IMR-90 (cell line): ENCODE data around the gene BCAS1. TPM values are rescaled to one million over a fixed set of nuclear protein-coding genes. Genes with fewer than 3 reads are reported as not detected.

Experiments used
- ATAC-seq: fragments of 200-7000 bp; cut with Tn5 transposase; 2 replicates; pipeline ENCODE4 v1.9.1; 2020; ENCODE audit warnings: low read depth, mild to moderate bottlenecking, moderate library complexity
- BruUV-seq: library from RNA; stranded (reverse); fragments of 400-500 nt; replicated peaks from 2 replicates; lab custom pipeline; 2021; lab: Mats Ljungman, UMichigan
- CTCF ChIA-PET: fragments of 300-600 bp; formaldehyde crosslinking; extraction: SDS; loops from one replicate; lab custom pipeline; 2021; ENCODE audit warnings: antibody characterized with exemption; lab: Yijun Ruan, JAX
- POLR2A ChIA-PET: fragments of 300-600 bp; sonication (Branson Sonifier 250); formaldehyde crosslinking; loops from one replicate; lab custom pipeline; 2022; ENCODE audit warnings: antibody characterized with exemption; ENCODE audit not compliant: unreplicated experiment; lab: Charles Lee
- DNase-seq: peaks from one replicate; pipeline ENCODE4 v3.0.0; 2013
- H2AFZ ChIP-seq: replicated peaks from 2 replicates; pipeline ENCODE3; 2013; ENCODE audit warnings: low read length, mild to moderate bottlenecking; ENCODE audit not compliant: poor library complexity
- H2AK5ac ChIP-seq: 2 replicates; pipeline ENCODE4 v1.6.1; 2013; ENCODE audit warnings: low read depth, low read length, inconsistent platforms
- H2AK9ac ChIP-seq: replicated peaks from 2 replicates; pipeline ENCODE3; 2013; ENCODE audit warnings: mild to moderate bottlenecking, low read depth, low read length, moderate library complexity; ENCODE audit not compliant: poor library complexity
- H2BK120ac ChIP-seq: 2 replicates; pipeline ENCODE4 v1.6.1; 2013; ENCODE audit warnings: low read depth, low read length, inconsistent platforms
- H2BK15ac ChIP-seq: 3 replicates; pipeline ENCODE4 v1.6.1; 2013; ENCODE audit warnings: low read depth, low read length, inconsistent platforms
- H2BK20ac ChIP-seq: 2 replicates; pipeline ENCODE4 v1.6.1; 2013; ENCODE audit warnings: low read depth, mild to moderate bottlenecking, inconsistent platforms, low read length, moderate library complexity
- H2BK5ac ChIP-seq: 2 replicates; pipeline ENCODE4 v1.6.1; 2013; ENCODE audit warnings: mild to moderate bottlenecking, low read depth, low read length, inconsistent platforms; ENCODE audit not compliant: poor library complexity, severe bottlenecking
- H3K14ac ChIP-seq: replicated peaks from 2 replicates; pipeline ENCODE4 v1.6.1; 2013; ENCODE audit warnings: low read depth, low read length, inconsistent platforms
- H3K18ac ChIP-seq: 2 replicates; pipeline ENCODE4 v1.6.1; 2013; ENCODE audit warnings: low read depth, low read length, control low read depth
- H3K23ac ChIP-seq: 2 replicates; pipeline ENCODE4 v1.6.1; 2013; ENCODE audit warnings: low read depth, low read length, inconsistent platforms
- H3K27ac ChIP-seq: 2 replicates; pipeline ENCODE4 v1.5.1; 2013; ENCODE audit warnings: mild to moderate bottlenecking, control low read depth, low read length; ENCODE audit not compliant: insufficient read depth
- H3K27me3 ChIP-seq: 2 replicates; pipeline ENCODE4 v1.6.1; 2013; ENCODE audit warnings: low read length; ENCODE audit not compliant: control insufficient read depth, insufficient read depth
- H3K36me3 ChIP-seq: 2 replicates; pipeline ENCODE4 v1.6.1; 2013; ENCODE audit warnings: low read length, mixed read lengths; ENCODE audit not compliant: control insufficient read depth, insufficient read depth
- H3K4ac ChIP-seq: 2 replicates; pipeline ENCODE4 v1.6.1; 2013; ENCODE audit warnings: low read depth, low read length, inconsistent platforms
- H3K4me1 ChIP-seq: 2 replicates; pipeline ENCODE4 v1.6.1; 2013; ENCODE audit warnings: low read length, mixed read lengths; ENCODE audit not compliant: control insufficient read depth, insufficient read depth
- H3K4me2 ChIP-seq: 2 replicates; pipeline ENCODE4 v1.6.1; 2013; ENCODE audit warnings: low read depth, mild to moderate bottlenecking, control low read depth, low read length, moderate library complexity
- H3K4me3 ChIP-seq: 2 replicates; pipeline ENCODE4 v1.5.1; 2013; ENCODE audit warnings: low read depth, mild to moderate bottlenecking, control low read depth, low read length, moderate library complexity; ENCODE audit not compliant: insufficient read depth
- H3K56ac ChIP-seq: 2 replicates; pipeline ENCODE4 v1.6.1; 2013; ENCODE audit warnings: low read length, inconsistent platforms; ENCODE audit not compliant: insufficient read depth; ENCODE audit errors: extremely low read depth
- H3K79me1 ChIP-seq, 2 experiments: 2 replicates each; pipeline ENCODE4 v1.6.1; 2013; ENCODE audit warnings: low read length in 2 of 2, inconsistent platforms in 1 of 2, low read depth in 1 of 2
- H3K9ac ChIP-seq: 2 replicates; pipeline ENCODE4 v1.6.1; 2013; ENCODE audit warnings: low read depth, low read length, control low read depth
- H3K9me1 ChIP-seq: 2 replicates; pipeline ENCODE4 v1.6.1; 2013; ENCODE audit warnings: low read length, inconsistent platforms; ENCODE audit not compliant: insufficient read depth
- H3K9me3 ChIP-seq: 2 replicates; pipeline ENCODE4 v1.6.1; 2013; ENCODE audit warnings: low read length; ENCODE audit not compliant: control insufficient read depth, insufficient read depth
- H4K20me1 ChIP-seq: 2 replicates; pipeline ENCODE4 v1.6.1; 2013; ENCODE audit warnings: low read length, inconsistent platforms; ENCODE audit not compliant: insufficient read depth
- H4K5ac ChIP-seq: 2 replicates; pipeline ENCODE4 v1.6.1; 2013; ENCODE audit warnings: mild to moderate bottlenecking, low read depth, low read length, control low read depth
- H4K8ac ChIP-seq, 2 experiments: 2 replicates each; pipeline ENCODE4 v1.6.1; 2013; ENCODE audit warnings: low read depth in 2 of 2, low read length in 2 of 2, control low read depth in 1 of 2, inconsistent platforms in 1 of 2
- H4K91ac ChIP-seq: 2 replicates; pipeline ENCODE4 v1.6.1; 2013; ENCODE audit warnings: low read depth, low read length, inconsistent platforms; ENCODE audit not compliant: insufficient read depth
- BHLHE40 ChIP-seq: fragments of 150-350 bp; IDR thresholded peaks from 2 replicates; pipeline ENCODE4 v1.6.1; 2016; ENCODE audit warnings: mild to moderate bottlenecking, low read depth, low read length
- CEBPB ChIP-seq: IDR thresholded peaks from 2 replicates; pipeline ENCODE4 v1.6.1; 2012; ENCODE audit warnings: low read depth, low read length, improper control_type of control experiment
- FOS ChIP-seq: fragments of 150-350 bp; IDR thresholded peaks from 2 replicates; pipeline ENCODE4 v1.6.1; 2016; ENCODE audit warnings: low read depth, low read length
- MAFK ChIP-seq: IDR thresholded peaks from 2 replicates; pipeline ENCODE4 v1.6.1; 2012; ENCODE audit warnings: low read depth, low read length, improper control_type of control experiment
- MAZ ChIP-seq: IDR thresholded peaks from 2 replicates; pipeline ENCODE4 v1.6.1; 2012; ENCODE audit warnings: low read depth, mild to moderate bottlenecking, low read length, improper control_type of control experiment, moderate library complexity, borderline replicate concordance
- MXI1 ChIP-seq: IDR thresholded peaks from 2 replicates; pipeline ENCODE4 v1.6.1; 2012; ENCODE audit warnings: low read depth, mild to moderate bottlenecking, low read length, moderate library complexity, borderline replicate concordance
- NFE2L2 ChIP-seq: fragments of 150-350 bp; IDR thresholded peaks from 2 replicates; pipeline ENCODE4 v1.6.1; 2016; ENCODE audit warnings: low read depth, mild to moderate bottlenecking, low read length
- POLR2A ChIP-seq: IDR thresholded peaks from 2 replicates; pipeline ENCODE4 v1.6.1; 2012; ENCODE audit warnings: mild to moderate bottlenecking, low read depth, low read length
- RAD21 ChIP-seq: IDR thresholded peaks from 2 replicates; pipeline ENCODE4 v1.6.1; 2012; ENCODE audit warnings: low read length, improper control_type of control experiment
- RCOR1 ChIP-seq: IDR thresholded peaks from 2 replicates; pipeline ENCODE4 v1.6.1; 2012; ENCODE audit warnings: mild to moderate bottlenecking, low read length, improper control_type of control experiment; ENCODE audit not compliant: insufficient replicate concordance
- SMC3 ChIP-seq: fragments of 150-350 bp; IDR thresholded peaks from 2 replicates; pipeline ENCODE4 v1.6.1; 2016; ENCODE audit warnings: low read depth, mild to moderate bottlenecking, antibody characterized with exemption, low read length, moderate library complexity
- WGBS, 2 experiments: methylation state at CpG; one replicate each; pipeline versions ENCODE4 v1.1.5 to v1.1.7; 2013; ENCODE audit warnings: missing lambda C conversion rate in 2 of 2; ENCODE audit not compliant: insufficient read length in 1 of 2; ENCODE audit errors: extremely low coverage in 2 of 2; 5-methylcytosine and 5-hydroxymethylcytosine counted together
- dilution Hi-C: fragments of 300-500 bp; cut with HindIII; formaldehyde crosslinking; loops from one replicate; pipeline ENCODE4 v1.14.3; 2018; ENCODE audit warnings: low sequenced_read_pairs; ENCODE audit not compliant: unreplicated experiment
- in situ Hi-C: fragments of 300-500 bp; cut with MboI; formaldehyde crosslinking; loops from 3 replicates; pipeline ENCODE4 v1.14.3; 2019; ENCODE audit warnings: low sequenced_read_pairs, inconsistent platforms, mixed read lengths
- intact Hi-C: fragments of 100-400 bp; cut with micrococcal nuclease; formaldehyde crosslinking; loops from 2 replicates; pipeline ENCODE4 v1.10.0; 2022
- polyA plus RNA-seq, 3 experiments: library from polyadenylated mRNA; depleted of rRNA; stranded (reverse); fragments of >200 nt; gene quantifications; 2 replicates each; pipeline ENCODE4 v1.2.3, GENCODE V29; 2012; ENCODE audit warnings: low replicate concordance in 1 of 3
- total RNA-seq: library from RNA; depleted of rRNA; stranded (reverse); fragments of >200 nt; gene quantifications from 2 replicates; pipeline ENCODE4 v1.2.3, GENCODE V29; 2012
- TF ChIP-seq, protein P1 (sequence below): fragments of 150-350 bp; IDR thresholded peaks from 2 replicates; pipeline ENCODE4 v1.6.1; 2016; ENCODE audit warnings: low read depth, mild to moderate bottlenecking, low read length, moderate library complexity, borderline replicate concordance
- TF ChIP-seq, protein P2 (sequence below): conservative IDR thresholded peaks from 2 replicates; pipeline ENCODE4 v1.5.1; 2012; ENCODE audit warnings: mild to moderate bottlenecking, low read depth, low read length, improper control_type of control experiment

BCAS1 gene
- total and polyA plus RNA-seq, 2 of the 4 experiments (the other 2 are of a cell fraction), result under 0.01 TPM; not detected in 1

DNA sequence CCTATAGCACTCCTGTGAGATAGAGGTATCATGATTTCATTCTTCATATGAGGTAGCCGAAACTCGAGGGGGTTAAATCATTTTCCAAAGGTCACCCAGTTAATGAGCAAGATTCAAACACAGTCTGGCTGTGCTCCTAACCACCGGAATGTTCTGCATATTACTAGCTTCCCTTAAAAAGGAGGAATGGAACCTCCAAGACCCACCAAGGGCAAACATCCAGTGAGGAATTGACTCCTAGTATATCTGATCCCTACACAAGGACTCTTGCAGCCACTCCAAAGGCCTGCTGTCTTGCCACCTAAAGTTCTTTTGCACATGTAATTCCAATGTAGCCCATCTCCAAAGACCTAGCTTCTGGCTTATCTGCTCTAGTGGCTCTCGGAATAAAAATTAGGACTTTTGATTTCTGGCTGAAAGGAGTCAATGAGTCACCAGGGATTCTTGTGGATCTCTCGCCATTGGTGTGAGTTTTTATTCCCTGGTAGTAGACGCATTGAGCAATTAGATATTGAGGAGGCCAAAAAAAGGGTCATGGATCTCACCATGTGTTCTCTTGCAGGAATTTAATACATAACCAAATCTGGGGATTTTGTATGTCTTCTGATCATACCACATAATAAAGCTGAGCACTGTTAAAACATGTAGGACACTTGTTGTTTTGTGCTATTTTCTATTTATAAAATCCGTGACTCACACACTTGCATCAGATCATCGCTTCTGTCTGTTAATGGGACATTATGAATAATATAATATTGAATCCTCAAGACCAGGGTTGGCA, 9.1 kb downstream of the BCAS1 start (continued):
- no peak for TF ChIP-seq BHLHE40

DNA sequence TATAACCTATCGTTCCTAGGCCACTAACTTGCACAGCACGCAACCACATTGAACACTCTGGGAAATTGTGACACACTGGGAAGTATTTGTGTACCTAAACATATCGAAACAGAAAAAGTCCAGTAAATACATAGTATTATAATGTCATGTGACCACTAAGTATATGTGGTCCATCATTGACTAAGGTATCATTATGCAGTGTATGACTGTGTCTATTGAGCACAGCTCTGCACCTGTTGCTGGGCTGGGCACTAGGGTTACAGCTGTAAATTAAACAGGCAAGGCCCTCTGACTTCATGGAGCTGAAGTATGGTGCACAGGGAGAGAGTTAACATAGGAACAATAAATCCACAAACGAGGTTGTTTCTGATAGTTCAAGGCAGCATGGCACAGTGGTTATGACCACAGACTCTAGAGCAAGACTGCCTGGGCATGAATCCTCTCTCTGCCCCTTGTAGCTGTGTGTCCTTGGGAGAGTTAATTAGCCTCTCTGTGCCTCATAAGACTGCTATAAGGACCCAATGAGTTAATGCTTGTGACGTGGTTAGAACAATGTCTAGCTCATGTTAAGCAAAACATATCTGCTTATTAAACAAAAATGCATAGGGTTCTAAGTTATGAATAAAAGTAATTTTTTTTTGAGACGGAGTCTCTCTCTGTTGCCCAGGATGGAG, 10.6 kb downstream of the BCAS1 start:
- no peak overlapping the region for H3K14ac ChIP-seq
- H3K27ac ChIP-seq, result no peak overlapping the region
- no peak overlapping the region for H2BK120ac ChIP-seq
- no peak overlapping the region for H3K9ac ChIP-seq
- no peak for ATAC-seq
- no peak overlapping the region for H4K8ac ChIP-seq
- no peak overlapping the region for H2BK15ac ChIP-seq
- peaks cover 2% of the 10 kb centered on the region for H3K27me3 ChIP-seq
- H2AFZ ChIP-seq, result no peak overlapping the region
- H3K18ac ChIP-seq, result no peak overlapping the region
- no peaks in the 10 kb centered on the region for H3K4me1 ChIP-seq
- H3K4me3 ChIP-seq, result no peak overlapping the region
- ChIA-PET POLR2A (no interaction called here), CTCF (interaction anchor here (0.6 to 1.1 kb wide), 2 partner anchors 140 to 532 kb away, joined by 3 to 4 read pairs; no protein-coding TSS in a partner anchor)
- no peaks in the 10 kb centered on the region for H3K9me1 ChIP-seq
- H3K56ac ChIP-seq, result no peak overlapping the region
- no peak for DNase-seq
- H2AK5ac ChIP-seq, result no peak overlapping the region
- H4K20me1 ChIP-seq, result no peaks in the 10 kb centered on the region
- no peak overlapping the region for H2BK5ac ChIP-seq
- no peak overlapping the region for H3K23ac ChIP-seq
- H4K91ac ChIP-seq, result no peak overlapping the region
- in situ Hi-C loops (no loop called here), dilution Hi-C loops (no loop called here), intact Hi-C loops (loop anchor here (10.0 kb wide), 1 partner anchor 485 kb away; no protein-coding TSS in a partner anchor)
- H3K36me3 ChIP-seq, result no peaks in the 10 kb centered on the region
- no peaks in the 10 kb centered on the region for H3K79me1 ChIP-seq
- H3K4ac ChIP-seq, result no peak overlapping the region
- BruUV-seq, result no TSS peak
- no peak overlapping the region for H2AK9ac ChIP-seq
- 80% methylated on average over 1 of the region's 6 CpGs; no CpG with 5 or more reads in 1 of the 2 experiments for WGBS, 2 experiments
- no peak overlapping the region for H4K5ac ChIP-seq
- H2BK20ac ChIP-seq, result no peak overlapping the region
- no peak overlapping the region for H3K4me2 ChIP-seq
- H3K9me3 ChIP-seq, result no peaks in the 10 kb centered on the region
- TF ChIP-seq MXI1, result no peak
- TF ChIP-seq MAFK, result no peak
- TF ChIP-seq RCOR1, result no peak
- no peak for TF ChIP-seq RAD21
- TF ChIP-seq CEBPB, result no peak
- no peak for TF ChIP-seq SMC3
- TF ChIP-seq BHLHE40, result no peak
- no peak for TF ChIP-seq MAZ
- TF ChIP-seq, protein P1, sequence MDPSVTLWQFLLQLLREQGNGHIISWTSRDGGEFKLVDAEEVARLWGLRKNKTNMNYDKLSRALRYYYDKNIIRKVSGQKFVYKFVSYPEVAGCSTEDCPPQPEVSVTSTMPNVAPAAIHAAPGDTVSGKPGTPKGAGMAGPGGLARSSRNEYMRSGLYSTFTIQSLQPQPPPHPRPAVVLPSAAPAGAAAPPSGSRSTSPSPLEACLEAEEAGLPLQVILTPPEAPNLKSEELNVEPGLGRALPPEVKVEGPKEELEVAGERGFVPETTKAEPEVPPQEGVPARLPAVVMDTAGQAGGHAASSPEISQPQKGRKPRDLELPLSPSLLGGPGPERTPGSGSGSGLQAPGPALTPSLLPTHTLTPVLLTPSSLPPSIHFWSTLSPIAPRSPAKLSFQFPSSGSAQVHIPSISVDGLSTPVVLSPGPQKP, result no peak
- TF ChIP-seq NFE2L2, result no peak
- TF ChIP-seq, protein P2, sequence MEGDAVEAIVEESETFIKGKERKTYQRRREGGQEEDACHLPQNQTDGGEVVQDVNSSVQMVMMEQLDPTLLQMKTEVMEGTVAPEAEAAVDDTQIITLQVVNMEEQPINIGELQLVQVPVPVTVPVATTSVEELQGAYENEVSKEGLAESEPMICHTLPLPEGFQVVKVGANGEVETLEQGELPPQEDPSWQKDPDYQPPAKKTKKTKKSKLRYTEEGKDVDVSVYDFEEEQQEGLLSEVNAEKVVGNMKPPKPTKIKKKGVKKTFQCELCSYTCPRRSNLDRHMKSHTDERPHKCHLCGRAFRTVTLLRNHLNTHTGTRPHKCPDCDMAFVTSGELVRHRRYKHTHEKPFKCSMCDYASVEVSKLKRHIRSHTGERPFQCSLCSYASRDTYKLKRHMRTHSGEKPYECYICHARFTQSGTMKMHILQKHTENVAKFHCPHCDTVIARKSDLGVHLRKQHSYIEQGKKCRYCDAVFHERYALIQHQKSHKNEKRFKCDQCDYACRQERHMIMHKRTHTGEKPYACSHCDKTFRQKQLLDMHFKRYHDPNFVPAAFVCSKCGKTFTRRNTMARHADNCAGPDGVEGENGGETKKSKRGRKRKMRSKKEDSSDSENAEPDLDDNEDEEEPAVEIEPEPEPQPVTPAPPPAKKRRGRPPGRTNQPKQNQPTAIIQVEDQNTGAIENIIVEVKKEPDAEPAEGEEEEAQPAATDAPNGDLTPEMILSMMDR, result no peak
- no peak for TF ChIP-seq FOS
- TF ChIP-seq POLR2A, result no peak
